HEK293 (cell line): ENCODE results near the gene NHS.

ENCODE experiments used
- CTCF ChIA-PET: fragments of 350-600 bp; formaldehyde crosslinking; extraction: SDS; loops from one replicate; lab custom pipeline; 2021; ENCODE audit warnings: antibody characterized with exemption; lab: Yijun Ruan, JAX
- POLR2A ChIA-PET: fragments of 300-600 bp; formaldehyde crosslinking; extraction: SDS; loops from one replicate; lab custom pipeline; 2020; ENCODE audit warnings: antibody characterized with exemption, inconsistent platforms; lab: Yijun Ruan, JAX
- H3K27ac ChIP-seq: fragments of 200-500 bp; sonication (Bioruptor generic); 2 replicates; pipeline ENCODE4 v1.5.1; 2014; ENCODE audit warnings: low read depth, low read length, control low read depth, inconsistent platforms; ENCODE audit errors: extremely low read depth
- H3K36me3 ChIP-seq, 2 experiments: fragments of 200-500 bp in 1 of 2; sonication (Bioruptor generic) in 1 of 2; 1 replicate in 1 of 2; 2 replicates in 1 of 2; pipeline ENCODE4 v1.5.1; 2014 to 2017; ENCODE audit warnings: inconsistent platforms in 2 of 2, low read length in 2 of 2; ENCODE audit not compliant: control insufficient read depth in 2 of 2, insufficient read depth in 1 of 2
- H3K4me1 ChIP-seq: fragments of 200-500 bp; sonication (Bioruptor generic); 2 replicates; pipeline ENCODE4 v1.5.1; 2014; ENCODE audit warnings: mild to moderate bottlenecking, low read length, inconsistent platforms; ENCODE audit not compliant: control insufficient read depth, insufficient read depth
- H3K4me3 ChIP-seq: 2 replicates; pipeline ENCODE4 v1.5.1; 2011; ENCODE audit warnings: low read depth, mild to moderate bottlenecking, control low read depth, low read length, moderate library complexity
- H3K9me3 ChIP-seq: fragments of 200-500 bp; sonication (Bioruptor generic); 2 replicates; pipeline ENCODE4 v1.5.1; 2014; ENCODE audit warnings: low read depth, low read length, inconsistent platforms; ENCODE audit not compliant: control insufficient read depth, insufficient read depth
- EGR2 ChIP-seq: fragments of 450-650 bp; formaldehyde crosslinking; IDR thresholded peaks from 2 replicates; pipeline ENCODE4 v1.5.1; 2016; ENCODE audit warnings: low read depth, missing biosample characterization, missing genetic modification characterization
- GLIS1 ChIP-seq: fragments of 450-650 bp; formaldehyde crosslinking; IDR thresholded peaks from 2 replicates; pipeline ENCODE4 v1.5.1; 2016; ENCODE audit warnings: missing biosample characterization, missing genetic modification characterization
- IKZF3 ChIP-seq: fragments of 450-650 bp; IDR thresholded peaks from 2 replicates; pipeline ENCODE4 v1.5.0; 2018; ENCODE audit warnings: missing biosample characterization, mild to moderate bottlenecking, missing genetic modification characterization, moderate library complexity
- PRDM1 ChIP-seq: fragments of 450-650 bp; formaldehyde crosslinking; IDR thresholded peaks from 2 replicates; pipeline ENCODE4; 2016; ENCODE audit warnings: missing biosample characterization, missing genetic modification characterization
- ZBTB1 ChIP-seq: fragments of 450-650 bp; formaldehyde crosslinking; IDR thresholded peaks from 2 replicates; pipeline ENCODE4 v1.5.1; 2016; ENCODE audit warnings: missing biosample characterization, missing genetic modification characterization
- ZBTB7A ChIP-seq: fragments of 450-650 bp; formaldehyde crosslinking; IDR thresholded peaks from 2 replicates; pipeline ENCODE4 v1.5.1; 2016; ENCODE audit warnings: low read depth, missing biosample characterization, missing genetic modification characterization
- ZBTB8A ChIP-seq: fragments of 450-650 bp; formaldehyde crosslinking; IDR thresholded peaks from 2 replicates; pipeline ENCODE4 v1.5.1; 2016; ENCODE audit warnings: missing biosample characterization, missing genetic modification characterization
- ZFHX2 ChIP-seq: fragments of 450-650 bp; formaldehyde crosslinking; conservative IDR thresholded peaks from 2 replicates; pipeline ENCODE4 v1.5.1; 2016; ENCODE audit warnings: missing biosample characterization, missing genetic modification characterization
- ZNF266 ChIP-seq: fragments of 450-650 bp; formaldehyde crosslinking; IDR thresholded peaks from 2 replicates; pipeline ENCODE4 v1.5.1; 2016; ENCODE audit warnings: missing biosample characterization, missing genetic modification characterization, low read depth
- ZNF514 ChIP-seq: fragments of 450-650 bp; formaldehyde crosslinking; IDR thresholded peaks from 2 replicates; pipeline ENCODE4 v1.5.1; 2016; ENCODE audit warnings: missing biosample characterization, missing genetic modification characterization
- ZNF549 ChIP-seq: fragments of 450-650 bp; IDR thresholded peaks from 2 replicates; pipeline ENCODE4 v1.5.1; 2018; ENCODE audit warnings: missing biosample characterization, missing genetic modification characterization, mild to moderate bottlenecking, inconsistent platforms, moderate library complexity
- ZNF596 ChIP-seq: fragments of 450-650 bp; IDR thresholded peaks from 2 replicates; pipeline ENCODE4 v1.5.0; 2018; ENCODE audit warnings: missing biosample characterization, mild to moderate bottlenecking, missing genetic modification characterization, moderate library complexity
- ZNF664 ChIP-seq: fragments of 450-650 bp; formaldehyde crosslinking; IDR thresholded peaks from 2 replicates; pipeline ENCODE4 v1.5.1; 2016; ENCODE audit warnings: missing biosample characterization, missing genetic modification characterization
- ZNF701 ChIP-seq: fragments of 450-650 bp; formaldehyde crosslinking; IDR thresholded peaks from 2 replicates; pipeline ENCODE4 v1.5.1; 2016; ENCODE audit warnings: missing biosample characterization, missing genetic modification characterization
- ZNF76 ChIP-seq: fragments of 450-650 bp; formaldehyde crosslinking; IDR thresholded peaks from 2 replicates; pipeline ENCODE4; 2016; ENCODE audit warnings: low read depth, missing biosample characterization, missing genetic modification characterization, borderline replicate concordance
- ZNF768 ChIP-seq: fragments of 450-650 bp; formaldehyde crosslinking; IDR thresholded peaks from 2 replicates; pipeline ENCODE4 v1.5.1; 2018; ENCODE audit warnings: missing biosample characterization, mild to moderate bottlenecking, missing genetic modification characterization
- ZNF830 ChIP-seq: fragments of 450-650 bp; IDR thresholded peaks from 2 replicates; pipeline ENCODE4 v1.5.0; 2018; ENCODE audit warnings: missing biosample characterization, missing genetic modification characterization, low read depth, mild to moderate bottlenecking, moderate library complexity
- ZSCAN16 ChIP-seq: fragments of 450-650 bp; formaldehyde crosslinking; IDR thresholded peaks from 2 replicates; pipeline ENCODE4 v1.5.1; 2016; ENCODE audit warnings: missing biosample characterization, missing genetic modification characterization
- ZSCAN23 ChIP-seq: fragments of 450-650 bp; formaldehyde crosslinking; IDR thresholded peaks from 2 replicates; pipeline ENCODE4 v1.5.1; 2016; ENCODE audit warnings: missing biosample characterization, missing genetic modification characterization
- TF ChIP-seq, protein P1 (sequence below): fragments of 450-650 bp; formaldehyde crosslinking; IDR thresholded peaks from 2 replicates; pipeline ENCODE4 v1.5.1; 2017; ENCODE audit warnings: missing biosample characterization, missing genetic modification characterization
- TF ChIP-seq, protein P2 (sequence below): fragments of 450-650 bp; formaldehyde crosslinking; IDR thresholded peaks from 2 replicates; pipeline ENCODE4 v1.5.1; 2016; ENCODE audit warnings: missing biosample characterization, missing genetic modification characterization
- TF ChIP-seq, protein P3 (sequence below): fragments of 450-650 bp; formaldehyde crosslinking; IDR thresholded peaks from 2 replicates; pipeline ENCODE4 v1.5.1; 2016; ENCODE audit warnings: missing biosample characterization, missing genetic modification characterization

The NHS gene

DNA sequence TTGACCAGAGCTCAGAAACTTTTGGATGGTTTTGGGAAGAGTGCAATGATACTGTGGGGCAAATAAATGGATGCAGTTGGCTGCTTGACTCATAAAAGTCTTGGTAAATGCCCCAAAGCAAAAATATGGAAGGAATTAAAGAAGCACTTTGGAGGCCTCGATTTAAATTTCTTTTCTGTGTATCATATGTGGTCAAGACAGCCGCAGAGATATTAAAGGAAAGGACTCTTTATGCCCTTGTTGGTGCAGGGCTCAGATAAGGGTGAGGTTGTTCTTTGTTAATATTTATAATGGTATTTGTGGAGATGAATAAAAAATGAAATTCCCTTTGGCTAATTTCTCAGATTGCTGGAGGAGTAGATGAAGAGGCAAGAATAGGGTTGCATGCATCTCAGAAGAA is 90.2 kb downstream of the NHS start:
- H3K4me1 ChIP-seq, result peaks cover 4% of the 10 kb centered on the region; the same call in 1 of the 2 replicates
- H3K4me3 ChIP-seq, result no peak overlapping the region
- ChIA-PET CTCF (interaction anchor here (1.4 kb wide), 1 partner anchor 10 kb away, joined by 3 read pairs; no protein-coding TSS in a partner anchor), POLR2A (no interaction called here)
- no peak overlapping the region for H3K27ac ChIP-seq
- no peaks in the 10 kb centered on the region for H3K9me3 ChIP-seq
- TF ChIP-seq ZNF830, result no peak
- TF ChIP-seq, protein P1, sequence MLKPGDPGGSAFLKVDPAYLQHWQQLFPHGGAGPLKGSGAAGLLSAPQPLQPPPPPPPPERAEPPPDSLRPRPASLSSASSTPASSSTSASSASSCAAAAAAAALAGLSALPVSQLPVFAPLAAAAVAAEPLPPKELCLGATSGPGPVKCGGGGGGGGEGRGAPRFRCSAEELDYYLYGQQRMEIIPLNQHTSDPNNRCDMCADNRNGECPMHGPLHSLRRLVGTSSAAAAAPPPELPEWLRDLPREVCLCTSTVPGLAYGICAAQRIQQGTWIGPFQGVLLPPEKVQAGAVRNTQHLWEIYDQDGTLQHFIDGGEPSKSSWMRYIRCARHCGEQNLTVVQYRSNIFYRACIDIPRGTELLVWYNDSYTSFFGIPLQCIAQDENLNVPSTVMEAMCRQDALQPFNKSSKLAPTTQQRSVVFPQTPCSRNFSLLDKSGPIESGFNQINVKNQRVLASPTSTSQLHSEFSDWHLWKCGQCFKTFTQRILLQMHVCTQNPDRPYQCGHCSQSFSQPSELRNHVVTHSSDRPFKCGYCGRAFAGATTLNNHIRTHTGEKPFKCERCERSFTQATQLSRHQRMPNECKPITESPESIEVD (tag by site-specific recombination), result no peak
- no peak for TF ChIP-seq ZBTB8A (tag by site-specific recombination)
- no peak for TF ChIP-seq ZSCAN23 (tag by site-specific recombination)
- H3K36me3 ChIP-seq, result no peaks in the 10 kb centered on the region

DNA sequence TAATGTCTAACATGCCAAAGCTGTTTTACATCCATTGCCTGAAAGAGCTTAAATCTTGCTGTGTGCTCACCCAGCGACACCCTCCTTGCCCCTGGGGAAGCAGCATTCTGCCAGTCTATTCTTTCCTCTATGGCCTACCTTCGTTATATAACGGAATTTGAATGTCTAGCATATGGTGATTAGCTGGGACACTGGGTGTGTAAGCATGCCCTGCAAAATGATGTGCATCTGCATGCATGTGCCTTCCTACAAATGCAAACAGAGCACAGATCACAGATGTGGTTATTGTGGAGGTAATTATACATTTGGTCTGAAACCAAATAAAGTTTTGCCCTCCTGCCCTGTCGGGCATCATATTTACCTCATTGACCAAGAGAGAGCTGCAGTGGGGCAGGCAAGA is 90.8 kb downstream of the NHS start:
- Histone ChIP-seq H3K4me3 (no peak overlapping the region), H3K36me3 (no peaks in the 10 kb centered on the region), H3K4me1 (peaks cover 4% of the 10 kb centered on the region; the same call in 1 of the 2 replicates), H3K9me3 (no peaks in the 10 kb centered on the region), H3K27ac (no peak overlapping the region)
- TF ChIP-seq ZNF701 (tag by site-specific recombination) (no peak), PRDM1 (no peak)
- CTCF ChIA-PET, result no interaction called here
- POLR2A ChIA-PET, result no interaction called here

DNA sequence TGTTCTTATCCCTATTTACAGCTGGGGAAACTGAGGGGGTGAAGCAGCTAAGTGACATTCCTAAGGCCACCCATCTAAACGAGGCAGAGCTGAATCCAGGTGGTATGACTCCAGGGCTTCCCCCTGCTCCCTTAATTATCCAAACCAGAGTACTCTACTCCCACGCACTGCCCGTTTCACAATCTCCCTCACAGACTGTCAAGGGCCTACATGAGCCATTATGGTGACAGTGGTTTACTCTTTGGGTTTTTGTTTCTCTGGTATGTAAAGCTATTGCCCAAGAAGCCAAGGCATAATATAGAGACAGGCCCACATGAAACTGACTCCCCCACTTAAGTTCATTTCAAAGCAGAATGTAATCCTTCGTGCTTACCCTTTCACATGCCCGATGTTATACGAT is 95.1 kb downstream of the NHS start:
- ChIA-PET POLR2A (no interaction called here), CTCF (no interaction called here)
- Histone ChIP-seq H3K4me1 (no peaks in the 10 kb centered on the region; the same call in 1 of the 2 replicates), H3K9me3 (no peaks in the 10 kb centered on the region), H3K27ac (no peak overlapping the region)
- TF ChIP-seq ZFHX2 (tag by site-specific recombination), result peak; percentile 45
- TF ChIP-seq ZNF76, result no peak
- 0 out of 2 replicates have a peak, but pooled peaks have one; percentile 30 for TF ChIP-seq EGR2
- no peak for TF ChIP-seq GLIS1 (tag by site-specific recombination)
- TF ChIP-seq, all 188 proteins: peak for 2
- Histone ChIP-seq H3K36me3 (no peaks in the 10 kb centered on the region), H3K4me3 (no peak overlapping the region)

DNA sequence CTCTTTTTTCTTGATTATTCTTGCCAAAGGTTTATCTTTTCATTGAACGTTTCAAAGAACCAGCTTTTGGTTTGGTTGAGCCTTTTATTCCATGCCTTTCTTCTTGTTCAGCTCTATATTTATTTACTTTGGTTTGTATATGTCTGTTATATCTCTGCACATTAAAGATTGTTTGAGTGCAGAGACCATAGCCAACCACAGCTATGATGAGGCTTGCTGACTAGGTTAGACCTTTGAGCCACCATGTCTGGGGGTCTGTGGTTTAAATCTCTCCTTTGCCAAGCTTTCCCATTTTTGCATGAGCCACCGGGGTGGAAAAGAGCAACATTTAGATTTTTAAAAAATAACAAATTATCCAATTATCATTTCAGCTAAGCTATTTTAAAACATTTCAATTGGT is 96.1 kb downstream of the NHS start:
- TF ChIP-seq ZNF514 (tag by site-specific recombination), result no peak
- no peak for TF ChIP-seq ZNF664 (tag by site-specific recombination)
- TF ChIP-seq ZNF768 (tag by site-specific recombination), result no peak
- no peak for TF ChIP-seq IKZF3 (tag by site-specific recombination)
- H3K4me3 ChIP-seq, result no peak overlapping the region
- POLR2A ChIA-PET, result interaction anchor here (0.6 kb wide), 1 partner anchor 884 kb away, joined by 3 read pairs; no protein-coding TSS in a partner anchor
- H3K36me3 ChIP-seq, result no peaks in the 10 kb centered on the region
- H3K9me3 ChIP-seq, result no peaks in the 10 kb centered on the region
- no peaks in the 10 kb centered on the region; the same call in 1 of the 2 replicates for H3K4me1 ChIP-seq
- CTCF ChIA-PET, result interaction anchor here (0.6 kb wide), 1 partner anchor 474 kb away, joined by 3 read pairs; no protein-coding TSS in a partner anchor
- no peak overlapping the region for H3K27ac ChIP-seq

DNA sequence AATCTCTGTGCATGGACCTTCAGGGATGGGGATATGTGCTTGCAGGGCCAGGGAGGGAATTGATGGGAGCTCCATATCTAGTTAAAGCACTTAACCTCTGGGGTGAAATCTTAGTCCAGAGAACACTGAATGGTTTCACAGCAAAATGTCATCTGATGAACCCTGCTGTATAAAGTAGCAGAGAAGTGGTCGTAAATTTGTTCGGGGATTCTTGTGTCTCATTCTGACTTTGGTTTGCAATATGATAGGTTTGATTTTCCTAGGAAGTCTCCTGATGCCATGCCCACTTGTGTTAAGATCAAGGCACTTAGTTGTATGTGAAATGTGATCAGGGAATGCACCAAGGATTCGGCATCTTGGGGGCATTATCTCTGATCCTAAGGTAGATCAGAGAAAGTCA is 96.9 kb downstream of the NHS start:
- H3K9me3 ChIP-seq, result no peaks in the 10 kb centered on the region
- no peaks in the 10 kb centered on the region for H3K36me3 ChIP-seq
- no peak overlapping the region for H3K4me3 ChIP-seq
- ChIA-PET CTCF (no interaction called here), POLR2A (no interaction called here)
- H3K27ac ChIP-seq, result no peak overlapping the region
- no peaks in the 10 kb centered on the region; the same call in 1 of the 2 replicates for H3K4me1 ChIP-seq
- TF ChIP-seq, protein P2, sequence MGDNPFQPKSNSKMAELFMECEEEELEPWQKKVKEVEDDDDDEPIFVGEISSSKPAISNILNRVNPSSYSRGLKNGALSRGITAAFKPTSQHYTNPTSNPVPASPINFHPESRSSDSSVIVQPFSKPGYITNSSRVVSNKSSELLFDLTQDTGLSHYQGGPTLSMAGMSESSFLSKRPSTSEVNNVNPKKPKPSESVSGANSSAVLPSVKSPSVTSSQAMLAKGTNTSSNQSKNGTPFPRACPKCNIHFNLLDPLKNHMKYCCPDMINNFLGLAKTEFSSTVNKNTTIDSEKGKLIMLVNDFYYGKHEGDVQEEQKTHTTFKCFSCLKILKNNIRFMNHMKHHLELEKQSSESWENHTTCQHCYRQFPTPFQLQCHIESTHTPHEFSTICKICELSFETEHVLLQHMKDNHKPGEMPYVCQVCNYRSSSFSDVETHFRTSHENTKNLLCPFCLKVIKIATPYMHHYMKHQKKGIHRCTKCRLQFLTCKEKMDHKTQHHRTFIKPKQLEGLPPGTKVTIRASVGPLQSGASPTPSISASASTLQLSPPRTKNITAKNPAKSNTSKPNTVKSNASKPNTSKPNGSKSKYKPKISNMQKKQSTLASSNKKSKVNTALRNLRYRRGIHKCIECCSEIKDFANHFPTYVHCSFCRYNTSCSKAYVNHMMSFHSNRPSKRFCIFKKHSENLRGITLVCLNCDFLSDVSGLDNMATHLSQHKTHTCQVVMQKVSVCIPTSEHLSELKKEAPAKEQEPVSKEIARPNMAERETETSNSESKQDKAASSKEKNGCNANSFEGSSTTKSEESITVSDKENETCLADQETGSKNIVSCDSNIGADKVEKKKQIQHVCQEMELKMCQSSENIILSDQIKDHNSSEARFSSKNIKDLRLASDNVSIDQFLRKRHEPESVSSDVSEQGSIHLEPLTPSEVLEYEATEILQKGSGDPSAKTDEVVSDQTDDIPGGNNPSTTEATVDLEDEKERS (tag by site-specific recombination), result no peak
- TF ChIP-seq, protein P3, sequence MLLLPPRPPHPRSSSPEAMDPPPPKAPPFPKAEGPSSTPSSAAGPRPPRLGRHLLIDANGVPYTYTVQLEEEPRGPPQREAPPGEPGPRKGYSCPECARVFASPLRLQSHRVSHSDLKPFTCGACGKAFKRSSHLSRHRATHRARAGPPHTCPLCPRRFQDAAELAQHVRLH (tag by site-specific recombination), result no peak
- TF ChIP-seq ZBTB7A (tag by site-specific recombination), result no peak
- TF ChIP-seq ZNF596 (tag by site-specific recombination), result no peak
- TF ChIP-seq ZSCAN16 (tag by site-specific recombination), result no peak
- TF ChIP-seq ZBTB1 (tag by site-specific recombination), result no peak
- TF ChIP-seq ZSCAN23 (tag by site-specific recombination), result no peak
- TF ChIP-seq ZNF549 (tag by site-specific recombination), result no peak
- TF ChIP-seq ZNF266 (tag by site-specific recombination), result no peak
